HG03565 (cell line): ENCODE data around the gene RNF112.
"Not testable (repeated sequence)": the region's sequence is repeated elsewhere in the genome, so short reads cannot be mapped to it uniquely, and the experiment has no call there.

Experiments used
- ATAC-seq: cut with Tn5 transposase; IDR thresholded peaks from one replicate; pipeline ENCODE4 v1.9.1; 2021; ENCODE audit warnings: mild to moderate bottlenecking, moderate library complexity; ENCODE audit not compliant: unreplicated experiment

The RNF112 gene

GRCh38 chr17:19412510-19412909 lies 1.5 kb downstream of the RNF112 start:
- ATAC-seq = no peak

GRCh38 chr17:19412984-19413383 lies 2.0 kb downstream of the RNF112 start:
- ATAC-seq = no peak

GRCh38 chr17:19413761-19414160 lies 2.7 kb downstream of the RNF112 start:
- no peak for ATAC-seq

- ATAC-seq = no peak
Measured at GRCh38 chr17:19414396-19415280, 3.6 kb downstream of the RNF112 start.

GRCh38 chr17:19415311-19415710 lies 4.3 kb downstream of the RNF112 start:
- ATAC-seq = no peak

- ATAC-seq = no peak
Measured at GRCh38 chr17:19415806-19416775, 5.1 kb downstream of the RNF112 start.

- ATAC-seq = no peak
Measured at GRCh38 chr17:19417611-19418010, 6.6 kb downstream of the RNF112 start.

GRCh38 chr17:19418251-19418992 lies 7.4 kb downstream of the RNF112 start:
- ATAC-seq = no peak

- no peak for ATAC-seq
Measured at GRCh38 chr17:19421219-19421618, 10.2 kb downstream of the RNF112 start.

- ATAC-seq = no peak
Measured at GRCh38 chr17:19421926-19422325, 10.9 kb downstream of the RNF112 start.

- ATAC-seq = no peak
Measured at GRCh38 chr17:19424934-19425868, 14.2 kb downstream of the RNF112 start.

- no peak for ATAC-seq
Measured at GRCh38 chr17:19426631-19427030, 15.6 kb downstream of the RNF112 start.

- ATAC-seq = no peak
Measured at GRCh38 chr17:19431691-19432090, 20.7 kb downstream of the RNF112 start.

- ATAC-seq = no peak
Measured at GRCh38 chr17:19433255-19433654, 22.2 kb downstream of the RNF112 start.

GRCh38 chr17:19433727-19434340 lies 22.8 kb downstream of the RNF112 start:
- no peak for ATAC-seq

- ATAC-seq = no peak
Measured at GRCh38 chr17:19440421-19440820, 29.4 kb downstream of the RNF112 start.

GRCh38 chr17:19441288-19441687 lies 30.3 kb downstream of the RNF112 start:
- ATAC-seq = not testable (repeated sequence)

GRCh38 chr17:19442731-19443130 lies 31.7 kb downstream of the RNF112 start:
- no peak for ATAC-seq

GRCh38 chr17:19443148-19443547 lies 32.1 kb downstream of the RNF112 start:
- no peak for ATAC-seq
